ENCODE measurements around the gene DDIT3.
"Not testable (repeated sequence)": the region's sequence is repeated elsewhere in the genome, so short reads cannot be mapped to it uniquely, and the experiment has no call there.

The DDIT3 gene, protein sequence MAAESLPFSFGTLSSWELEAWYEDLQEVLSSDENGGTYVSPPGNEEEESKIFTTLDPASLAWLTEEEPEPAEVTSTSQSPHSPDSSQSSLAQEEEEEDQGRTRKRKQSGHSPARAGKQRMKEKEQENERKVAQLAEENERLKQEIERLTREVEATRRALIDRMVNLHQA

GRCh38 chr12:57520053-57520818 is at the start of gene DDIT3:
DDIT3 (minus strand) TSS chr12:57520514; CDS start chr12:57517406, 3,108 bp downstream.
- peak; percentile 99 for DNase-seq

DNA sequence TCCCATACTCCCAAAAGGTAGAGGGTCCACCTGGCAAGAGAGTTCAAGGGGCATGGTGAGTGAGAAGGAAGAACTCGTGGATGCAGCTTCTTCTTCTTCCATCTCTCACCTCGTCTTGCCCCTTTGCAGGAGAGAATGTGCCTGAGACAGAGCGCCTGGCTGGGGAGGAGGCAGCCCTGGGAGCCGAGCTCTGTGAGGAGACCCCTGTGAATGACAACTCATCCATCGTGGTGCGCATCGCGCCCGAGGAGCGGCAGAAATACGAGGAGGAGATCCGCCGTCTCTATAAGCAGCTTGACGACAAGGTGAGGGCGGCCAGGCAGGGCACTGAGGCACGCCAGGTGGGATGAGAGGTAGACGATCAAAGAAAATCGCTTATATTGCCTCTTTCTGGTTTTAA is 49.5 kb upstream of the DDIT3 start:
- no peak for DNase-seq

DNA sequence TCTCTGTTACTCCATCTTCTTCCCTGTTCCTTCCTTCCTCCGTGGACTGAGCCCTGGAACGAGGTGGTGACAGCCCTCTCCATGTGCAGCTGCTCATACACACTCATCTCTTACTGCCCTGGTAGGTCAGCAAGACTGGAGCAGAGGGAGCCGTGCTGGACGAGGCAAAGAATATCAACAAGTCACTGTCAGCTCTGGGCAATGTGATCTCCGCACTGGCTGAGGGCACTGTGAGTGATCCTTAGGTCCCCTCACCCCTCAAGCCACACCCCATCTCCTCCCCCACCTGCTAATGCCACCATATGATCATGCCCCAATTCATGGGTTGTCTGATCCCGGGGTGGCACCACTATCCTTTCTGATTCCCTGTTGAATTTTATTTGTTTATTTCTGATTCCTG is 48.5 kb upstream of the DDIT3 start:
- no peak for DNase-seq

- no peak for DNase-seq
Observed at GRCh38 chr12:57564178-57564740, 43.9 kb upstream of the DDIT3 start.

DNA sequence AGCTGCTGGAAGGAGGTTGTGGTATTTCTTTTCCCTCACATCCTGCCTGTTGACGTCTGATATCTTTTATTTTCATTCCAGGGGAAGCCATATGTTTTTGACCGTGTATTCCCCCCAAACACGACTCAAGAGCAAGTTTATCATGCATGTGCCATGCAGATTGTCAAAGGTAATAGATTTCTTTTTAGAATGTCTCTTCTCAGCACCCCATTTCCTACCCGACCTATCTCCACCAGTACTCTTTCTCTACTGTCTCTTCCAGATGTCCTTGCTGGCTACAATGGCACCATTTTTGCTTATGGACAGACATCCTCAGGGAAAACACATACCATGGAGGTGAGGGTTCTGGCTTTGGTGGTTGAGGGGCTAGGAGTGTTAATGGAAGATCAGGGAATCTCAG is 43.0 kb upstream of the DDIT3 start:
- DNase-seq, result no peak

DNA sequence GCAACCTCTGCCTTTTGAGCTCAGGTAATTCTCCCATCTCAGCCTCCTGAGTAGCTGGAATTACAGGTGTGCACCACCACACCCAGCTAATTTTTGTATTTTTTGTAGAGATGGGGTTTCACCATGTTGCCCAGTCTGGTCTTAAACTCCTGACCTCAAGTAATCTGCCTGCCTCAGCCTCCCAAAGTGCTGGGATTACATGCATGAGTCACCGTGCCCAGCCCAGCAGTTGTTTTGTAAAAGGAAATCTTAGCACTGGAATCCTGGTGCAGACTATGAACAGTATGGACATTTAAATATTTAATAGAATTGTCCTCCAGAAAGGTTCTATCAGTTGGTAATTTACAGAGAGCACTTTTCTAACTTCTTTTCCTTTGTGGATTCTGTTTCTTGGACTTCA is 40.8 kb upstream of the DDIT3 start:
- not testable (repeated sequence) for DNase-seq

DNA sequence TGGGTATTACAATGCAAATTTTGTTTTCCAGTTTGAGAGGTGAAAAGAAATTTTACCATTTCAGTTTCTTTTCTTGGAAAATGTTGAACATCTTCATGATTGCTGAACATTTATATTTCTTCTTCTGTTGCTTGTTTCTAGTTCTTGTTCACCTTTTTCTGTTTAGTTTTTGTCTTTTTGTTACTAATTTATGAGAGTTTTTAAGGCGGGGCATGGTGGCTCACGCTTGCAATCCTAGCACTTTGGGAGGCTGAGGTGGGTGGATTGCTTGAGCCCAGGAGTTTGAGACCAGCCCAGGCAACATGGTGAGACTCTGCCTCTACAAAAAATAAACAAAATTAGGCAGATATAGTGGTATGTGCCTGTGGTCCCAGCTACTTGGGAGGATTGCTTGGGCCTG is 40.2 kb upstream of the DDIT3 start:
- DNase-seq, result no peak

DNA sequence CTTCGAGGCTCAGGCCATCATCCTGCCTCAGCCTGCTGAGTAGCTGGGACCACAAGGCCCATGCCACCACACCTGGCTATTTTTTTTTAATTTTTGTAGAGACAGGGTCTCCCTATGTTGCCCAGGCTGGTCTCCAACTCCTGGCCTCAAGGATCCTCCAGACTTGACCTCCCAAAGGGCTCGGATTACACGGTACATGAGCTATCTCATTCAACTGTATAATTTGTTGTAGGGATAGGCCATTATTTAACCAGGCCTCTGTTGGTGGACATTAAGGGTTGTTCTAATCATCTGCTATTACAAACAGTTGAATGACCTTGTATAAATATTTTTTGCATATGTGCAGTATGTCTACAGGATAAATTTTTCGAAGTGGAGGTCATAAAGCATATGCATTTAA is 38.5 kb upstream of the DDIT3 start:
- no peak for DNase-seq

GRCh38 chr12:57554897-57555296 is 34.6 kb upstream of the DDIT3 start:
- DNase-seq, result no peak

DNA sequence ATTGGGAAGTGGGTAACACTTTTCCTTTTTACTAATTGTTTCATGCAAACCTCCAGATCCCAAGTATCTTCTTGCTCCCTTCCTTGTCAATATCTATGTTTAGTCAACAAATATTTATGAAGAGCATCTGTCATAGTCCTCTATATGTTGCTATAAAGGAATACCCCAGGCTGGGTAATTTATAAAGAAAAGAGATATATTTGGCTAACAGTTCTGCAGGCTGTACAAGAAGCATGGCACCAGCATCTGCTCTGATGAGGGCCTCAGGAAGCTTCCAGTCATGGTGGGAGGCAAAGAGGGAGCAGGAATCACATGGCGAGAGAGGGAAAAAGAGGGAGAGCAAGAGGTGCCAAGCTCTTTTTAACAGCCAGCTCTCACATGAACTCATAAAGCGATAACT is 34.1 kb upstream of the DDIT3 start:
- DNase-seq, result no peak

DNA sequence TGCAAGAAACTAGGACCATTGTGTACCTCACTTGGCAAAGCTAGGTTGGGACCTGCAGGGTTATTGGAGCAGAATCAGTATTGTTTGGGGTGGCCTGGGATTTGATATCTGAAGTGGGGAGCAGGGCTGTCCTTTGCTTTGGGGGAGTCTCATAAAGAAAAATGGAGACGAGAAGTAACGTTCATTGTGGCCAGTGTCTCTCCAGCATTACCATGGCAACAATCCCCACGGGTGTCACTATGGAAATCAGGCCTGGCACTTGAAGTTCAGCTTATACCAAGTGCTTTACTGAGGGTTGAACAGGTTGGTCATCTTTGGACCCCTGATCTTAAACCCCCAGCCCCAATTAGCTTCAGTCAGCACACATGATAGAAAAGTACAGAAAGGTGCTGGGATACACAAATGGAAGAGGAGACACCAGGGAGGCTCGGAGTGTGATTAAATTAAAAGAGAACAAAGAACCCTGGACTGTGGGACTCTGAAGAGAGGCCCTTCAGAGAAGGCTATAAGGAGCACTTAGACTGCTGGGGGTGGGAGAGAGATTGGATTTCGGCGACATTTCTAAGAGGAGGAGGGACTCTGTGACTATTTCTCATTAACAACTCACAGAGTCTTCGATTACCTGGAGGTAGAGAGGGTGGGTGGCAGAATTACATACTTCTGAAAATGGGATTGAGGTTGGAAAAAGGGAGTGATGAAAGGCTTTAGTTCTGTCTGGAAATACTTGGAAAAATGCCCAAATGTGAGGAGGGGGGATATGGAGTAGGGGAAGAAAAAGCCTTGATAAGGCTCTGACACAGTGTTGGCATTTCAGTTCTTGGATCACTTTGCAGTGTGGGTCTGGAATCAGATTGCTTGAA is 33.3 kb upstream of the DDIT3 start:
- no peak for DNase-seq

- no peak for DNase-seq
Observed at GRCh38 chr12:57552835-57553313, 32.6 kb upstream of the DDIT3 start.

GRCh38 chr12:57552306-57552651 is 32.0 kb upstream of the DDIT3 start:
- no peak for DNase-seq

DNA sequence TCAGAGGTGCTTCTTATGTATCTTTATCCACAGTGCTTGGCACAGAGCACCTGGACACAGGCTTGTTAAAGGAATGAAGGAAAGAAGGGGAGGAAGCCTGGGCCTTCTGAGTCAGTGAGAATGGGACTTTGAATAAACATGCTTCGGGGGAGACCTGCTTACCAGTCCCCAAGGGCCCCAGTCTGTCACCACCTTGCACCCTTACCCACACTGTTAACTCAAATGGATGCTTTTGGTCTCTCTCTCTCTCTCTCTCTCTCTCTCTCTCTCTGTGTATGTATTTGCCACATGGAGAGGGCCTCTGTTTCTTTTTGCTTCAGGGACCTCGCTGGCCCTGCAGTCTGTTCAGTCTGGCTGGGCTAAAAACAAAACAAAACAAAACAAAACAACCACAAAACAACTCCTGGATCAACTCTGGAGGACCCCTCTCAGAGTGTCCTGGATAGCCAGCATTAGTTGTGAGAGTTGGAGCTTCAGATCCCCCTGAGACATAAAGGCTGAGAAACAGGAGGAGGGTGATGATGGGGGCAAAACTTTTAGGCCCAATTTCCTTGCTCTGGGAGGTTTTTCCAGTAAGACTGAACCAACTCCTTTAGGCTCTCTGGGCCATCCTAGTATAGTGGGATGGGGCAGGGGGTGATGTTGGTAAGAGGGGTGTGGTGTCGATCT is 31.5 kb upstream of the DDIT3 start:
- DNase-seq, result no peak

- DNase-seq, result no peak
Observed at GRCh38 chr12:57550641-57551549, 30.6 kb upstream of the DDIT3 start.

DNA sequence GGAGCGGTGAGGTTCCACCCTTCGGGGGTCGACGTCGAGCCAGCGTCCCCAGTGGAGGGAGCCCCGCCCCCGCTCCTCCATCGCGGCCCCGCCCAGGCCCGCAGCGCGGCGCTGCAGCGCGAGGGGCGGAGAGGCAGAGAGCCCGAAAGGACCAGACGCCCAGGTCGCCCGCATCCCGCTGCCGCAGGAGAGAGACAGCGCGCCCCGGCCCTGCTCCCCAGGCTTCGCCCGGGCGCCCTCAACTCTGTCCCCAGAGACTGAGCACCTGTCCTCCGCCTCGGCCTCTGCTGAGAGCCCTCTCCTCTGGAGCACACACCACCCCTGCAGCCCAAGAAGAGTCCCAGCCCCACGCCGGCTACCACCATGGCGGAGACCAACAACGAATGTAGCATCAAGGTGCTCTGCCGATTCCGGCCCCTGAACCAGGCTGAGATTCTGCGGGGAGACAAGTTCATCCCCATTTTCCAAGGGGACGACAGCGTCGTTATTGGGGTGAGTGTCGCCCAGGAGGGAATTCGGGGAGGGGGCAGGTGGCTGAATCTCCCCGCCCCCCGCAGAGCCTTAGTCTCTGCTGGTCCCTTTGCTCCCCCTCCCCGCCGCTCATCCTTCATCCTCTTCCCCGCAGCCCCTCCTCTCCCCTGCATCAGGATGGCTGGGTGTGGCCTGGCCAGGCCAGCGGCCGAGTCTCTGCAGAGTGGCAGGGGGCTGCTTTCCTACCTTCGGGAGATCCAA is 29.8 kb upstream of the DDIT3 start, which contains the start of gene KIF5A:
TSS of gene KIF5A (plus strand) at position 136 of the 732 bp plus-strand sequence. CDS start at position 364, 228 bp downstream.
- peak; percentile 54 for DNase-seq

DNA sequence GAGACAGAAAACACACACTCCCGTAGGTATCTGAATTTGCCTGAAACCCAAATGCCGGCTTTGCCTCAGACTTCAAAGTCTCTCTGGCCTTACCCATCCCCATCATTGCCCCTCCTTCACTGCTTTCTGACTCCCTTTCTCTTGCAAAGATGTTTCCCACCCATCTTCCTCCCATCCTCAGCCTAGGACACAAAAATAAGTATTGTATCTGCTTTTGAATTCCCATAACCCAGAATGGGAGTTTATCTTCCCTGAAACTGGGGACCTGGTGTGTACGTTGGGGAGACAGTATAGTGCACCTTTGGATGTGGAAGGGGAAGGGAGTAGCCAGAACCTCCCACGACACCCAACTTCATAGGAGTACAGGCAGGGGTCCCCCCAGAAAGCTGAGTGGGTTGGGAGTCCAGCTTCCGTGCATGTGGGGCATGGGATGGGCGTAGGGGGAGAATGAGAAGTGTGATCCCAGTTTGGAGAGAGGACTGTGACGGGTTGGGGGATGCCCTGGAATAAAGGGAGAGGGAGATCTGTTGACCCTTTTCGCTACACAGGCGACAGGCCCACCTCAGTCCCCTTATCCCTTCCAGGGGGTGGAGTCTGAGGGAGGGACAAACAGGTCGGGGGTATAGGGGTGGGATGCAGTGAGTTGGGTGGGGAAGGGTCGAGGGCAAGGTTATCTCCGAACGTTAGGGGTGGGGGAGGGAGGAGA is 29.0 kb upstream of the DDIT3 start:
- no peak for DNase-seq

DNA sequence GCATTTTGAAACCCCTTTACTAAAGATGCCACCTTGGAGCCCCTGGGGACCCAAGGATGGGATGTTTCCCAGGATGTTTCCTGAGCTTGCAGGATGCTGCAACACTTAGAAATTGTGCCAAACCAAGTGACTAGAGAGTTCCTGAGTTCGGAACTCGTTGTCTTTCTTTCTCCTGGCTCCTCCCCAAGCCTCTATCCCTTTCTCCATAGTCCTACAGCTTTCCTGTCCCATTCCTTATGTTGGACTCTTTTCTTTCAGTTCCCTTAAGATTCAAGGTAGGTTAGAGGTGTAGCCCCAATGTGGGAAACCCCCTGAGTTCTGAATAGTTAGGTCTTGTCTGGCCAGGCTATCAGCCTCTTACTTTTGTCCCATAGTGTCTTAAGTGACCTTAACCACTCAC is 28.2 kb upstream of the DDIT3 start:
- DNase-seq, result no peak

DNA sequence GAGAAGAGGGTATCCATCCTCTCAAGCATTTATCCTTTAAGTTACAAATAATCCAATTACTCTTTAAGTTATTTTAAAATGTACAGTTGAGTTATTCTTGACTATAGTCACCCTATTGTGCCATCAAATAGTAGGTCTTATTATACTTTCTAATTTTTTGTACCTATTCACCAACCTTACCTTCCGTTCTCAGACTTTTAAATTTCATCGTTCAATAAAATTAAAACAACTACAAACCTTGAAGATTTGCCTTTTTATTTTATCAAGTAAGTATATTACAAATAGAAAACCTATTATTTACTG is 27.6 kb upstream of the DDIT3 start:
- no peak for DNase-seq

DNA sequence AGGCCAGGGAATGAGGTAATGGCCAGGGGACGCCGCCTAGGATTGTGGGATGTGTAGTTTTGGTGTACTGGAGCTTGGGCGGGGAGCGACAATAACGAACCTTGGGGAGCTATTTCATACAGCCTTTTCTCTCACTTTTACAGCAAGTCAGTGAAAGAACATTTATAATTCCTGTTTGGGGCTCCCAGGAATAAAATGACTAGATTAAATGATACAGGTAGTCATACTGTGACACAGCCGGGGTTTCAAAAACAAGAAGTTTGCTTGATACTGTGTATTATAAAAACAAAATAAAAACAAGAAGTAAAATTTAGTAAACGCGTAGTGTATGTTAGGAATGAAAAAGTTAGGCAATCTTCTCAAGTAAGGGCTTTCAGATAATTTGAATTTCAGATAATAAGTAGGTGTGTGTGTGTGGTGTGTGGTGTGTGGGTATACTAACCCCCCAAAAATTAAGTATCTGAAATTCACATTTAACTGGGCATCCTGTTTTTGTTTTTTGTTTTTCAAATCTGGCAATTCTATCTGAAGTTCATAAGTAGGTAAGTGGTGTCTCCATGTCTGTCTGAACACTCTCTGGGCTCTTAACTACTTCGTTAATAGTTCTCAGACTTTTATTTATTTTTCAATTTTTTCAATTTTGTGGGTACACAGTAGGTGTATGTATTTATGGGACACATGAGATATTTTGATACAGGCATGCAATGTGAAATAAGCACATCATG is 27.1 kb upstream of the DDIT3 start:
- no peak for DNase-seq

Data from stimulated activated CD4-positive, alpha-beta T cell treated with anti-CD3 and anti-CD28 coated beads, Interleukin-12 subunit alpha, Interleukin-12 subunit beta, amount 100 ng/mL, for 4 hours (primary cell).